ENCODE results near the gene CSKMT.

Gene CSKMT

DNA sequence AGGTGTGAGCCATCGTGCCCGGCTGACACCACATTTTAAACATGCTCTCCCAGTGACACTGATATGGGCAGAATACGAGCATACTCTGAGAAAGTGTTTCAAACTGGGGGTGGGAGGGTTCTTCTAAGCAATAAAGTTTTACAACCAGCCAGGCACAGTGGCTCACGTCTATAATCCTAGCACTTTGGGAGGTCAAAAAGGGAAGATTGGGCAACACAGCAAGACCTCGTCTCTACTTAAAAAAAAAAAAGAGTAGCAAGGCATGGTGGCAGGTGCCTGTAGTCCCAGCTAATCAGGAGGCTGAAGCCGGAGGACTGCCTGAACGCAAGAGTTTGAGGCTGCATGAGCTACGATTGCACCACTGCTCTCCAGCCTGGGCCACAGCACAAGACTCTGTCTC, 20.9 kb upstream of the CSKMT start:
- DNase-seq = no peak
- H4K91ac ChIP-seq (ENCODE audit: low read length) = no peak overlapping the region
- WGBS = 83% methylated on average over 8 of the region's 8 CpGs
- H2AFZ ChIP-seq (ENCODE audit: low read depth, low read length) = no peak overlapping the region
- no peak overlapping the region for H2BK15ac ChIP-seq (ENCODE audit: low read depth, poor library complexity, severe bottlenecking)
- H2BK120ac ChIP-seq (ENCODE audit: low read depth, low read length) = no peak overlapping the region
- H3K14ac ChIP-seq (ENCODE audit: low read length in 2 of 2) = no peak overlapping the region
- no peaks in the 10 kb centered on the region for H3K27me3 ChIP-seq (ENCODE audit: control insufficient read depth in 1 of 2, insufficient read depth in 1 of 2, low read length in 2 of 2)
- H3K4me3 ChIP-seq (ENCODE audit: insufficient read depth in 1 of 2, low read depth in 1 of 2, low read length in 2 of 2) = no peak overlapping the region
- H3K4me2 ChIP-seq (ENCODE audit: low read length, poor library complexity, severe bottlenecking) = no peak overlapping the region
- no peak overlapping the region for H4K8ac ChIP-seq (ENCODE audit: low read length)
- peak overlapping the region; percentile 99 for H3K9ac ChIP-seq (ENCODE audit: low read length)
- H3K27ac ChIP-seq (ENCODE audit: low read length, poor library complexity, severe bottlenecking) = no peak overlapping the region
- H3K4ac ChIP-seq (ENCODE audit: low read depth in 1 of 2, low read length in 2 of 2) = no peak overlapping the region
- no peak overlapping the region for H3K18ac ChIP-seq (ENCODE audit: low read depth in 1 of 2, low read length in 2 of 2)
- no peak overlapping the region for H2BK12ac ChIP-seq (ENCODE audit: low read length in 2 of 2)
- no peak overlapping the region for H2BK5ac ChIP-seq (ENCODE audit: low read depth, low read length, poor library complexity, severe bottlenecking)
- peaks cover 10% of the 10 kb centered on the region for H3K4me1 ChIP-seq (ENCODE audit: control insufficient read depth, insufficient read depth, low read depth, low read length)
- no peak overlapping the region for H2AK5ac ChIP-seq (ENCODE audit: low read length, severe bottlenecking)
- H3K9me3 ChIP-seq (ENCODE audit: control insufficient read depth, low read length) = no peaks in the 10 kb centered on the region
- H3K23ac ChIP-seq (ENCODE audit: low read length in 2 of 2) = no peak overlapping the region
- peaks cover 19% of the 10 kb centered on the region for H3K79me1 ChIP-seq (replicated peaks; ENCODE audit: low read length, poor library complexity, severe bottlenecking)
- peaks cover 41 to 53% of the 10 kb centered on the region in 2 experiments for H3K36me3 ChIP-seq (ENCODE audit: control insufficient read depth in 1 of 2, insufficient read depth in 2 of 2, low read depth in 1 of 2, low read length in 2 of 2)

DNA sequence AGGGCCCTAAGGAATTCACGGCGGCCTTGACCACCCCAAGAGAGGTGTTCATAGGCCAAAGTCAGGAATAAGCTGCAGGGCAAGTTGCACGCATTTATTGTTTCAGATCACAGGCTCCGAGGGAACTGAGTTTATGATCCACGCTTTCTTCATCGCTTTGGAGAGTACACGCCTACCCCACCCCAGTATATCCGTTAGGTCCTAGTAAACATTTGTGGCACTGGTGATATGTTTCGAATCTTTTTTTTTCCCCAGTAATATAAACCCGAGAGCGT, 19.5 kb upstream of the CSKMT start:
- peak overlapping the region; percentile 6 for H2AK5ac ChIP-seq (ENCODE audit: low read length, severe bottlenecking)
- H3K4me3 ChIP-seq (ENCODE audit: insufficient read depth in 1 of 2, low read depth in 1 of 2, low read length in 2 of 2) = peak overlapping the region; percentile 71 to 95
- H4K91ac ChIP-seq (ENCODE audit: low read length) = no peak overlapping the region
- H3K4ac ChIP-seq (ENCODE audit: low read depth in 1 of 2, low read length in 2 of 2) = peak overlapping the region; percentile 35 to 92
- H3K36me3 ChIP-seq (ENCODE audit: control insufficient read depth in 1 of 2, insufficient read depth in 2 of 2, low read depth in 1 of 2, low read length in 2 of 2) = peaks cover 45 to 54% of the 10 kb centered on the region in 2 experiments
- H2BK120ac ChIP-seq (ENCODE audit: low read depth, low read length) = no peak overlapping the region
- H3K23ac ChIP-seq (ENCODE audit: low read length in 2 of 2) = no peak overlapping the region
- H3K27me3 ChIP-seq (ENCODE audit: control insufficient read depth in 1 of 2, insufficient read depth in 1 of 2, low read length in 2 of 2) = no peaks in the 10 kb centered on the region
- peak overlapping the region; percentile 99 for H3K9ac ChIP-seq (ENCODE audit: low read length)
- H3K4me1 ChIP-seq (ENCODE audit: control insufficient read depth, insufficient read depth, low read depth, low read length) = peaks cover 12% of the 10 kb centered on the region
- no peak overlapping the region for H4K8ac ChIP-seq (ENCODE audit: low read length)
- peak overlapping the region; percentile 40 for H3K27ac ChIP-seq (ENCODE audit: low read length, poor library complexity, severe bottlenecking)
- no peak for DNase-seq
- H3K4me2 ChIP-seq (ENCODE audit: low read length, poor library complexity, severe bottlenecking) = peak overlapping the region; percentile 51
- no peak overlapping the region for H2AFZ ChIP-seq (ENCODE audit: low read depth, low read length)
- H3K79me1 ChIP-seq (replicated peaks; ENCODE audit: low read length, poor library complexity, severe bottlenecking) = peaks cover 18% of the 10 kb centered on the region
- WGBS = 27% methylated on average over 11 of the region's 11 CpGs
- no peak overlapping the region for H2BK12ac ChIP-seq (ENCODE audit: low read length in 2 of 2)
- H2BK5ac ChIP-seq (ENCODE audit: low read depth, low read length, poor library complexity, severe bottlenecking) = no peak overlapping the region
- no peaks in the 10 kb centered on the region for H3K9me3 ChIP-seq (ENCODE audit: control insufficient read depth, low read length)
- H3K14ac ChIP-seq (ENCODE audit: low read length in 2 of 2) = no peak overlapping the region
- no peak overlapping the region for H2BK15ac ChIP-seq (ENCODE audit: low read depth, poor library complexity, severe bottlenecking)
- H3K18ac ChIP-seq (ENCODE audit: low read depth in 1 of 2, low read length in 2 of 2) = peak overlapping the region in 1 of 2 experiments; percentile 22

DNA sequence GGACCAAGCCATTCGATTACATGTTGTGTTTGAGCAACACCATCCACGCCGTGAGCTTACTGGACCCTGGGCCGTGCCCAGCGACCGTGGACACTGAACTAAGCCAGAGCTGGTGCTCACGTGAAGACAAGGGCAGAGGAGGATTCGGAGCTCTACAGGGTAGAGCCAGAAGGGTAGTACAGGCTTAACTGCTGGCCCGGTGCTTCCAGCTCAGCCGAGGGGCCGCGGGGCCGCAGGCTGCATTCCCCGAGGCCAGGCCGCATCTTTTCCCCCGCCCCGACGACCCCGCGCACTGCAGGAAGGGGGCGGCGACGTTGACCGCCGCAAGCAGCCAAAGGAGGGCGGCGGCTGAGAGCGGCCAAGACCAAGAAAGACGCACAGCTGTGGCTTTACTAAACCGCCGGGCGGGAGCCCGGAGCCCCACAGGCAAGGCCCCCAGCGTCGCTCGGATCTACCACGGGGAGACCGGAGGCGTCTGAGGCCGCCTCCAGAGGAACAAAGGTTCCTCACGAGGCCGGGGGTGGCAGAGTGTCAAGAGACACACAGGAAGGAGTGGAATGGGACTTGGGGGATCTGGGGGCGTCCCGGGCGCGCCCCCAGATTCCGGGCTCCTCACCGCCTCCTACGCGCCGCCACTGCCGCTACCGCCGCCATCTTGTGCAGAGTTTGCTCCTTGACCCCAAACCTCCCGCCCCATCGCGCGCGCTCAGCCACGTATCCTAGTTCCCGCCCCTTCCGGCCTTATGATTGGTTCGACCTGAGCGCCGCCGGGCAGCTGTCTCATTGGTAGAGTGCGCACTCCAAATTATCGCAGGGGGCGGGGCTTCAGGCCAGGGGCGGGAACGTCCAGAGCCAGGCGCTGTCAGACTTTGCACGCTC, 18.9 kb upstream of the CSKMT start, which contains the start of gene GANAB:
Gene GANAB (minus strand): TSS at position 668 of the 879 bp plus-strand sequence. CDS start 14 bp downstream, at position 654.
- peak; percentile 98 for DNase-seq
- peaks cover 14% of the 10 kb centered on the region for H3K4me1 ChIP-seq (ENCODE audit: control insufficient read depth, insufficient read depth, low read depth, low read length)
- H3K36me3 ChIP-seq (ENCODE audit: control insufficient read depth in 1 of 2, insufficient read depth in 2 of 2, low read depth in 1 of 2, low read length in 2 of 2) = peaks cover 45 to 50% of the 10 kb centered on the region in 2 experiments
- peak within 1 kb of the TSS; percentile 82 for H2BK120ac ChIP-seq (ENCODE audit: low read depth, low read length)
- H2BK15ac ChIP-seq (ENCODE audit: low read depth, poor library complexity, severe bottlenecking) = peak within 1 kb of the TSS; percentile 76
- WGBS = 1% methylated on average over 67 of the region's 73 CpGs
- no peaks in the 10 kb centered on the region for H3K9me3 ChIP-seq (ENCODE audit: control insufficient read depth, low read length)
- peak within 1 kb of the TSS; percentile 71 to 95 for H3K4me3 ChIP-seq (ENCODE audit: insufficient read depth in 1 of 2, low read depth in 1 of 2, low read length in 2 of 2)
- no peak within 1 kb of the TSS for H2AFZ ChIP-seq (ENCODE audit: low read depth, low read length)
- peak within 1 kb of the TSS; percentile 99 for H3K9ac ChIP-seq (ENCODE audit: low read length)
- H3K18ac ChIP-seq (ENCODE audit: low read depth in 1 of 2, low read length in 2 of 2) = peak within 1 kb of the TSS; percentile 22 to 89
- H4K91ac ChIP-seq (ENCODE audit: low read length) = peak within 1 kb of the TSS; percentile 93
- H3K27me3 ChIP-seq (ENCODE audit: control insufficient read depth in 1 of 2, insufficient read depth in 1 of 2, low read length in 2 of 2) = no peaks in the 10 kb centered on the region
- H3K4ac ChIP-seq (ENCODE audit: low read depth in 1 of 2, low read length in 2 of 2) = peak within 1 kb of the TSS; percentile 35 to 92
- no peak within 1 kb of the TSS for H3K23ac ChIP-seq (ENCODE audit: low read length in 2 of 2)
- peak within 1 kb of the TSS; percentile 51 for H3K4me2 ChIP-seq (ENCODE audit: low read length, poor library complexity, severe bottlenecking)
- H2AK5ac ChIP-seq (ENCODE audit: low read length, severe bottlenecking) = peak within 1 kb of the TSS; percentile 89
- H2BK5ac ChIP-seq (ENCODE audit: low read depth, low read length, poor library complexity, severe bottlenecking) = peak within 1 kb of the TSS; percentile 96
- peak within 1 kb of the TSS in 1 of 2 experiments; percentile 71 for H2BK12ac ChIP-seq (ENCODE audit: low read length in 2 of 2)
- peak within 1 kb of the TSS; percentile 95 for H3K27ac ChIP-seq (ENCODE audit: low read length, poor library complexity, severe bottlenecking)
- peak within 1 kb of the TSS; percentile 19 to 45 for H3K14ac ChIP-seq (ENCODE audit: low read length in 2 of 2)
- H4K8ac ChIP-seq (ENCODE audit: low read length) = peak within 1 kb of the TSS; percentile 94
- H3K79me1 ChIP-seq (replicated peaks; ENCODE audit: low read length, poor library complexity, severe bottlenecking) = peaks cover 21% of the 10 kb centered on the region

DNA sequence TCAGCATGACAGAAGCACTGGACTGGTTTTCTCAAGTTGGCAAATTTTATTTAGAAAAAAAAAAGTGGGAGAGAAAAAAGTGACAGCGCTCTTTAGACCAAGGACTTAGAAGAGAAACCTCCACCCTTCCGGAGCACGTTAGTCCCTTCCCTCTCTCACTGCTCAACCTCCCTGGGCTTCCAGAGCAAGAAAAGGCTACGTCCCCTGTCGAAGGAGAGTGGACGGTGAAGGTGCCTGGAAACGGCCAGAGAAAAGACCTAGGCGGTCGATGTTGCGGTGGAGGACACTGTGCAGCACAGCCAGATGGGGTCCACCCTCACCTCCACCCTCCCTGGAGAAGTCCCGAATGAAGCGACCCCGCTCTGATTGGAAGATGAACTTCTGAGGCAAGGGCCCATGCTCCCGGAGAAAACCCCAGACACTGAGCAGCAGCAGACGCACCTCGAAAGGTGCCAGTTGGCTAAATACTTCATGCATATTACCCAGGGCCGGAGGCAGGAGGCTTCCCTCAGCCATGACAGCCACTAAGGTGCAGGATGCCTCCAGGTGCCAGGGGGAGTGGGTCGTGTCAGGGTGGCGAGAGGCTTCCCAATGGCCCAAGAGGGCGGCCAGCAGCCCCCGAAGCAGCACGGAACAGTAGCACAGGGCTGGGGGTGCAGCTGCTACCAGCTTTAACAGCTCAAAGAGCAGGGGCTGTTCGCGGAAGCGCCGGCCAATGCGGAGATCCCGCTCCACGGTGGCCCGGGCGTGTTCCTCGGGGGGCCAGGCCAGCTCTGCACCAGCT, 18.1 kb upstream of the CSKMT start:
- peak overlapping the region in 1 of 2 experiments; percentile 95 for H3K4me3 ChIP-seq (ENCODE audit: insufficient read depth in 1 of 2, low read depth in 1 of 2, low read length in 2 of 2)
- no peak overlapping the region for H2BK120ac ChIP-seq (ENCODE audit: low read depth, low read length)
- peak overlapping the region; percentile 53 for H4K91ac ChIP-seq (ENCODE audit: low read length)
- no peaks in the 10 kb centered on the region for H3K9me3 ChIP-seq (ENCODE audit: control insufficient read depth, low read length)
- H3K27ac ChIP-seq (ENCODE audit: low read length, poor library complexity, severe bottlenecking) = no peak overlapping the region
- no peak overlapping the region for H3K23ac ChIP-seq (ENCODE audit: low read length in 2 of 2)
- peak overlapping the region; percentile 12 for H2BK15ac ChIP-seq (ENCODE audit: low read depth, poor library complexity, severe bottlenecking)
- peak overlapping the region in 1 of 2 experiments; percentile 71 for H2BK12ac ChIP-seq (ENCODE audit: low read length in 2 of 2)
- DNase-seq = no peak
- H3K9ac ChIP-seq (ENCODE audit: low read length) = peak overlapping the region; percentile 65
- peaks cover 14% of the 10 kb centered on the region for H3K4me1 ChIP-seq (ENCODE audit: control insufficient read depth, insufficient read depth, low read depth, low read length)
- H3K4ac ChIP-seq (ENCODE audit: low read depth in 1 of 2, low read length in 2 of 2) = no peak overlapping the region
- no peak overlapping the region for H4K8ac ChIP-seq (ENCODE audit: low read length)
- no peak overlapping the region for H3K18ac ChIP-seq (ENCODE audit: low read depth in 1 of 2, low read length in 2 of 2)
- no peak overlapping the region for H3K14ac ChIP-seq (ENCODE audit: low read length in 2 of 2)
- no peak overlapping the region for H2AK5ac ChIP-seq (ENCODE audit: low read length, severe bottlenecking)
- WGBS = 78% methylated on average over 31 of the region's 32 CpGs
- peak overlapping the region; percentile 1 for H3K4me2 ChIP-seq (ENCODE audit: low read length, poor library complexity, severe bottlenecking)
- no peak overlapping the region for H2AFZ ChIP-seq (ENCODE audit: low read depth, low read length)
- no peak overlapping the region for H2BK5ac ChIP-seq (ENCODE audit: low read depth, low read length, poor library complexity, severe bottlenecking)
- H3K36me3 ChIP-seq (ENCODE audit: control insufficient read depth in 1 of 2, insufficient read depth in 2 of 2, low read depth in 1 of 2, low read length in 2 of 2) = peaks cover 45 to 50% of the 10 kb centered on the region in 2 experiments
- peaks cover 21% of the 10 kb centered on the region for H3K79me1 ChIP-seq (replicated peaks; ENCODE audit: low read length, poor library complexity, severe bottlenecking)
- no peaks in the 10 kb centered on the region for H3K27me3 ChIP-seq (ENCODE audit: control insufficient read depth in 1 of 2, insufficient read depth in 1 of 2, low read length in 2 of 2)

Measured in mesenchymal stem cell (in vitro differentiated cells and primary cell).